H1 (cell line): ENCODE results near the gene ERGIC2. TPM values are rescaled to one million over a fixed set of nuclear protein-coding genes. Genes with fewer than 3 reads are reported as not detected.

Source experiments
- ASH2L ChIP-seq: fragments of 200-600, 300-600 bp; sonication (generic); IDR thresholded peaks from one replicate; pipeline ENCODE4 v1.7.1; 2017; ENCODE audit warnings: low read length
- ATF3 ChIP-seq: IDR thresholded peaks from 2 replicates; pipeline ENCODE4 v1.6.1; 2011; ENCODE audit warnings: low read depth, mild to moderate bottlenecking, low read length; ENCODE audit not compliant: insufficient read depth
- BACH1 ChIP-seq: IDR thresholded peaks from 2 replicates; pipeline ENCODE4 v1.6.1; 2012; ENCODE audit warnings: low read length, improper control_type of control experiment
- BCL11A ChIP-seq, 2 experiments: IDR thresholded peaks; one replicate each; pipeline ENCODE4 v1.6.1; 2011; ENCODE audit warnings: low read depth in 2 of 2, low read length in 2 of 2, mild to moderate bottlenecking in 2 of 2
- CBX5 ChIP-seq: fragments of 300-800, 300-1000 bp; sonication (generic); IDR thresholded peaks from 2 replicates; pipeline ENCODE4 v1.7.1; 2016; ENCODE audit warnings: antibody characterized with exemption, low read length, low read depth
- CHD1 ChIP-seq: IDR thresholded peaks from 2 replicates; pipeline ENCODE4 v1.6.1; 2012; ENCODE audit warnings: low read depth, low read length, improper control_type of control experiment
- CREB1 ChIP-seq: IDR thresholded peaks from 2 replicates; pipeline ENCODE4 v1.6.1; 2012; ENCODE audit warnings: inconsistent platforms
- E2F6 ChIP-seq: IDR thresholded peaks from 2 replicates; pipeline ENCODE4 v1.6.1; 2012; ENCODE audit warnings: inconsistent platforms
- EGR1 ChIP-seq: IDR thresholded peaks from 2 replicates; pipeline ENCODE4 v1.6.1; 2011; ENCODE audit warnings: low read depth, low read length, borderline replicate concordance
- HDAC6 ChIP-seq: IDR thresholded peaks from one replicate; pipeline ENCODE4 v1.7.1; 2012; ENCODE audit warnings: low read depth, mild to moderate bottlenecking, inconsistent platforms, low read length, moderate library complexity
- KDM4A ChIP-seq: IDR thresholded peaks from one replicate; pipeline ENCODE4 v1.7.1; 2012; ENCODE audit warnings: low read depth, mild to moderate bottlenecking, moderate library complexity, low read length, inconsistent platforms; ENCODE audit not compliant: severe bottlenecking
- POU5F1 ChIP-seq: IDR thresholded peaks from 2 replicates; pipeline ENCODE4 v1.6.1; 2011; ENCODE audit warnings: low read depth, mild to moderate bottlenecking, low read length, moderate library complexity
- RBBP5 ChIP-seq: IDR thresholded peaks from 2 replicates; pipeline ENCODE4 v1.7.1; 2012; ENCODE audit warnings: low read depth, mild to moderate bottlenecking, inconsistent platforms, low read length, moderate library complexity, borderline replicate concordance
- RFX5 ChIP-seq: IDR thresholded peaks from 2 replicates; pipeline ENCODE4 v1.6.1; 2011; ENCODE audit warnings: low read depth, low read length, improper control_type of control experiment, borderline replicate concordance
- RXRA ChIP-seq: IDR thresholded peaks from 2 replicates; pipeline ENCODE4 v1.6.1; 2011; ENCODE audit warnings: low read depth, mild to moderate bottlenecking, low read length, moderate library complexity; ENCODE audit not compliant: insufficient read depth
- SIRT6 ChIP-seq: IDR thresholded peaks from one replicate; pipeline ENCODE4 v1.7.1; 2012; ENCODE audit warnings: low read length, inconsistent platforms
- SP1 ChIP-seq: IDR thresholded peaks from 2 replicates; pipeline ENCODE4 v1.6.1; 2011; ENCODE audit warnings: low read depth, low read length
- SP2 ChIP-seq: IDR thresholded peaks from 2 replicates; pipeline ENCODE4 v1.6.1; 2012; ENCODE audit warnings: mild to moderate bottlenecking, low read length, inconsistent platforms
- SP4 ChIP-seq: IDR thresholded peaks from 2 replicates; pipeline ENCODE4 v1.6.1; 2012; ENCODE audit warnings: low read length, inconsistent platforms
- SRF ChIP-seq: IDR thresholded peaks from 2 replicates; pipeline ENCODE4 v1.6.1; 2011; ENCODE audit warnings: mild to moderate bottlenecking, low read depth, low read length, moderate library complexity
- TBP ChIP-seq: IDR thresholded peaks from 2 replicates; pipeline ENCODE4 v1.6.1; 2011; ENCODE audit warnings: low read depth, low read length, improper control_type of control experiment
- TCF12 ChIP-seq: IDR thresholded peaks from 2 replicates; pipeline ENCODE4 v1.6.1; 2011; ENCODE audit warnings: low read depth, mild to moderate bottlenecking, low read length
- TEAD4 ChIP-seq: IDR thresholded peaks from 2 replicates; pipeline ENCODE4 v1.6.1; 2012; ENCODE audit warnings: low read depth, low read length, inconsistent platforms, mixed read lengths
- YY1 ChIP-seq: IDR thresholded peaks from 2 replicates; pipeline ENCODE4 v1.6.1; 2011; ENCODE audit warnings: low read depth, mild to moderate bottlenecking, low read length
- ZNF274 ChIP-seq: IDR thresholded peaks from 2 replicates; pipeline ENCODE4 v1.7.0; 2012; ENCODE audit warnings: low read length, borderline replicate concordance; ENCODE audit errors: extremely low read depth
- polyA plus RNA-seq, 7 experiments: library from polyadenylated mRNA; depleted of rRNA in 3 of 7; stranded (reverse) in 5 of 7; unstranded in 2 of 7; fragments of >200 nt in 5 of 7; fragments of 200-250 nt in 2 of 7; gene quantifications; 1 replicate in 5 of 7; 2 replicates in 1 of 7; 4 replicates in 1 of 7; pipeline versions ENCODE4 v1.2.1 to v1.2.3, GENCODE V29; 2011 to 2013; ENCODE audit warnings: missing spikeins in 2 of 7, mixed read lengths in 2 of 7
- total RNA-seq: library from RNA; stranded (reverse); fragmentation: NEBNext Ultra II Directional; extraction: Animal tissue kit (Norgen Biotek cat#: 25700); gene quantifications from 2 replicates; pipeline ENCODE4 v1.2.1, GENCODE V29; 2021

Gene ERGIC2
- total and polyA plus RNA-seq, 2 of the 8 experiments (the other 6 are each of a cell fraction or from before 2014, with no cell fraction given): 16.5 to 61.8 TPM

- TF ChIP-seq RXRA (no peak), TCF12 (no peak), ZNF274 (no peak), YY1 (peak; percentile 94), RBBP5 (0 out of 2 replicates have a peak, but pooled peaks have one; percentile 65), SIRT6 (no peak), TEAD4 (no peak), CREB1 (peak; percentile 88), ATF3 (no peak), CHD1 (no peak), SP2 (no peak), RFX5 (no peak), SRF (no peak), SP1 (peak; percentile 56; the same call in 1 of the 2 replicates), EGR1 (no peak), KDM4A (peak; percentile 97), E2F6 (no peak), BCL11A (IDR thresholded peaks at IDR 0.05; ENCODE audit: low read depth in 2 of 2, low read length in 2 of 2) (no peak), TBP (peak; percentile 70), ASH2L (peak; percentile 88), HDAC6 (no peak), SP4 (no peak), CBX5 (no peak), BACH1 (no peak; the same call in 1 of the 2 replicates), POU5F1 (no peak)
Measured at GRCh38 chr12:29380536-29381523, at the start of gene ERGIC2 (continued).
